K562 (cell line): ENCODE data around the gene DLG4. TPM values are rescaled to one million over a fixed set of nuclear protein-coding genes. Genes with fewer than 3 reads are reported as not detected.
A peak's percentile ranks its signal among the peaks of the same experiment; 100 is the strongest.
"Not testable (repeated sequence)": the region's sequence is repeated elsewhere in the genome, so short reads cannot be mapped to it uniquely, and the experiment has no call there.

ENCODE experiments used
- ATAC-seq: fragments of 200-7000 bp; cut with Tn5 transposase; 3 replicates; pipeline ENCODE4 v1.9.1; 2020; ENCODE audit warnings: moderate library complexity
- BruUV-seq: library from RNA; stranded (reverse); fragments of 400-500 nt; replicated peaks from 2 replicates; lab custom pipeline; 2021; lab: Mats Ljungman, UMichigan
- CTCF ChIA-PET: fragments of 300-600 bp; formaldehyde crosslinking; extraction: SDS; loops from one replicate; lab custom pipeline; 2021; ENCODE audit warnings: low intra/inter-chr PET ratio; lab: Yijun Ruan, JAX
- POLR2A ChIA-PET: fragments of 300-600, 350-650 bp; sonication (Branson Sonifier 250); formaldehyde crosslinking; extraction: SDS; loops from one replicate; lab custom pipeline; 2021; ENCODE audit warnings: antibody characterized with exemption, inconsistent platforms; lab: Yijun Ruan, JAX
- DNase-seq, 4 experiments: peaks; one replicate each; pipeline versions ENCODE4 v3.0.0 to v3.0.0-alpha.2; 2011 to 2018; ENCODE audit warnings: low spot score in 3 of 4, mixed read lengths in 3 of 4; ENCODE audit errors: extremely low read depth in 1 of 4
- FAIRE-seq: peaks from 2 replicates; lab custom pipeline; 2011; peaks lifted over from hg19 to GRCh38; lab: Jason Lieb, UNC
- H2AFZ ChIP-seq: 2 replicates; pipeline ENCODE4 v1.6.0; 2011; ENCODE audit warnings: low read depth, low read length, control low read depth, inconsistent platforms
- H3K27ac ChIP-seq: fragments of 200-600 bp; 3 replicates; pipeline ENCODE4 v1.8.0; 2011; ENCODE audit warnings: low read depth, mild to moderate bottlenecking, control low read depth, inconsistent platforms, low read length, moderate library complexity, mixed read lengths; ENCODE audit errors: extremely low read depth
- H3K27me3 ChIP-seq, 2 experiments: fragments of 300-600 bp in 1 of 2; 2 replicates in 1 of 2; 3 replicates in 1 of 2; pipeline versions ENCODE4 v1.6.0 to v1.8.0; 2011; ENCODE audit warnings: inconsistent platforms in 2 of 2, low read length in 2 of 2, mild to moderate bottlenecking in 1 of 2, mixed read lengths in 1 of 2, moderate library complexity in 1 of 2; ENCODE audit not compliant: control insufficient read depth in 2 of 2, insufficient read depth in 2 of 2
- H3K36me3 ChIP-seq: fragments of 300-600 bp; 3 replicates; pipeline ENCODE4 v1.8.0; 2011; ENCODE audit warnings: mild to moderate bottlenecking, low read length, inconsistent platforms; ENCODE audit not compliant: control insufficient read depth, insufficient read depth
- H3K4me1 ChIP-seq, 2 experiments: fragments of 200-600 bp in 1 of 2; replicated peaks in 1 of 2; 2 replicates in 1 of 2; 3 replicates in 1 of 2; pipeline versions ENCODE4 v1.5.1 to v1.8.0; 2011; ENCODE audit warnings: inconsistent platforms in 2 of 2, low read length in 2 of 2, mild to moderate bottlenecking in 1 of 2, mixed read lengths in 1 of 2, moderate library complexity in 1 of 2; ENCODE audit not compliant: control insufficient read depth in 2 of 2, insufficient read depth in 2 of 2
- H3K4me2 ChIP-seq: 2 replicates; pipeline ENCODE4 v1.6.1; 2011; ENCODE audit warnings: low read length, control low read depth, inconsistent platforms, mixed read lengths; ENCODE audit not compliant: insufficient read depth
- H3K4me3 ChIP-seq: fragments of 200-600 bp; sonication (generic), shearing (Covaris generic); 2 replicates; pipeline ENCODE4 v1.5.1; 2016; ENCODE audit warnings: control low read depth, inconsistent platforms
- H3K79me2 ChIP-seq: fragments of 200-600 bp; 3 replicates; pipeline ENCODE4 v1.8.0; 2011; ENCODE audit warnings: low read length, inconsistent platforms; ENCODE audit not compliant: control insufficient read depth, insufficient read depth
- H3K9ac ChIP-seq, 2 experiments: 2 replicates each; pipeline versions ENCODE4 v1.6.0 to v1.6.1; 2011; ENCODE audit warnings: low read depth in 2 of 2, low read length in 2 of 2, control low read depth in 1 of 2, inconsistent platforms in 1 of 2, mild to moderate bottlenecking in 1 of 2, mixed read lengths in 1 of 2; ENCODE audit not compliant: insufficient read depth in 1 of 2
- H3K9me1 ChIP-seq: one replicate; pipeline ENCODE4 v1.6.0; 2011; ENCODE audit warnings: inconsistent platforms, mild to moderate bottlenecking, low read length, moderate library complexity; ENCODE audit not compliant: control insufficient read depth, insufficient read depth
- H3K9me3 ChIP-seq: replicated peaks from 2 replicates; pipeline ENCODE4 v1.5.1; 2011; ENCODE audit warnings: low read depth, low read length, inconsistent platforms; ENCODE audit not compliant: control insufficient read depth, insufficient read depth
- H4K20me1 ChIP-seq: replicated peaks from 2 replicates; pipeline ENCODE4 v1.6.1; 2011; ENCODE audit warnings: low read length, inconsistent platforms, mixed read lengths; ENCODE audit not compliant: control insufficient read depth, insufficient read depth
- ATF1 ChIP-seq, 2 experiments: fragments of 450-650 bp in 1 of 2; IDR thresholded peaks; 2 replicates each; pipeline ENCODE4 v1.6.1; 2016; ENCODE audit warnings: missing compliant biosample characterization in 1 of 2, missing genetic modification characterization in 1 of 2
- SAP30 ChIP-seq: fragments of 200-600 bp; sonication (generic); IDR thresholded peaks from 2 replicates; pipeline ENCODE4 v1.6.1; 2012; ENCODE audit warnings: borderline replicate concordance, low read depth, mild to moderate bottlenecking, moderate library complexity, low read length, control low read depth, inconsistent platforms; ENCODE audit not compliant: insufficient read depth, poor library complexity, severe bottlenecking
- ZNF121 ChIP-seq: sonication (generic); formaldehyde crosslinking; conservative IDR thresholded peaks from 2 replicates; pipeline ENCODE4 v1.8.0; 2022; ENCODE audit warnings: missing genetic modification reagents
- ZNF551 ChIP-seq: fragments of 250-450 bp; sonication (Bioruptor Pico); IDR thresholded peaks from 2 replicates; pipeline ENCODE4 v1.5.0; 2021; ENCODE audit warnings: mild to moderate bottlenecking, moderate library complexity
- WGBS: fragments of 100-300 bp; shearing (Covaris generic); methylation state at CpG from one replicate; pipeline ENCODE4 v1.1.6; 2016; ENCODE audit warnings: low coverage, mixed read lengths; ENCODE audit not compliant: insufficient coverage; ENCODE audit errors: missing lambda C conversion rate; 5-methylcytosine and 5-hydroxymethylcytosine counted together
- in situ Hi-C: fragments of 300-500 bp; cut with MboI; formaldehyde crosslinking; loops from 4 replicates; pipeline ENCODE4 v1.15.0; 2018; ENCODE audit warnings: inconsistent platforms, mixed read lengths
- intact Hi-C: fragments of 100-400 bp; cut with micrococcal nuclease; formaldehyde crosslinking; loops from 2 replicates; pipeline ENCODE4 v1.14.2; 2022
- polyA plus RNA-seq, 8 experiments: library from polyadenylated mRNA; depleted of rRNA in 4 of 8; stranded (reverse) in 5 of 8; unstranded in 3 of 8; fragments of >200 nt; fragmentation: Nextera tagmentation in 2 of 8; fragmentation: Illumina TruSeq in 1 of 8; extraction: Ambion mirVana in 2 of 8; extraction: Trizol in 1 of 8; gene quantifications; 2 replicates each; pipeline versions ENCODE4 v1.2.1 to v1.2.3, GENCODE V29; 2011 to 2014; ENCODE audit warnings: inconsistent platforms in 1 of 8, missing spikeins in 1 of 8
- total RNA-seq, 7 experiments: library from RNA; depleted of rRNA in 6 of 7; stranded (reverse); fragments of >200 nt in 6 of 7; fragmentation: Illumina TruSeq in 2 of 7; extraction: Trizol in 2 of 7; gene quantifications; 2 replicates each; pipeline versions ENCODE4 v1.2.1 to v1.2.3, GENCODE V29; 2011 to 2021; ENCODE audit warnings: low replicate concordance in 1 of 7
- TF ChIP-seq, protein P1 (sequence below): fragments of 200-400 bp; formaldehyde crosslinking; IDR thresholded peaks from 2 replicates; pipeline ENCODE4 v1.6.1; 2017; ENCODE audit warnings: mild to moderate bottlenecking, low read depth, low read length, moderate library complexity

The DLG4 gene
- total and polyA plus RNA-seq, 9 of the 15 experiments (the other 6 are each of a cell fraction or from before 2014, with no cell fraction given): 0.03 to 12.0 (median 4.1) TPM

DNA sequence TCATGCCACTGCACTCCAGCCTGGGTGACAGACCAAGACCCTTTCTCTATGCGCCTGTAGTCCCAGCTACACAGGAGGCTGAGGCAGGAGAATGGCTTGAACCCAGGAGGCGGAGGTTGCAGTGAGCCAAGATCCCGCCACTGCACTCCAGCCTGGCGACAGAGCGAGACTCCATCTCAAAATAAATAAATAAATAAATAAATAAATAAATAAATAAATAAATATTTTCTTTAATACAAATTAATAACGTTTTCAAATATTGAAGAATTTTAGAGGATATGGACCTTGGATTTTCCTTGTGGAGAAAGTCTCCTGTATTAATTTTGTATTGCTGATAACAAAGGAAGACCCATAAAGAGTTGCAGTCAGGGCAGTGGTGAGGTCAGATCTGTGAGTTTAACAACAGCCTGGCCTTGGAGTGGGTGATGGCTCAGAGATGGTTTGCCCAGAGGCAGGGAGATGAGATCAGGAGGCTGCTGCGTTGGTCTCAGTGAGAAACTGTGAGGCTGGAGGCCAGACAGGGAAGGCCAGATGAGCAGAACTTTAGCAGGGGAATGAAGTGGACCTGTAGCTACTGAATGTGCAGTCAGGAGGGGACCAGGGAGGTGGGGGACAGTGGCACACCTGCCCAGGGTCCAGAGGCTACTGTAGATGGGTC lies 36.1 kb downstream of the DLG4 start (continued):
- TF ChIP-seq, protein P1, sequence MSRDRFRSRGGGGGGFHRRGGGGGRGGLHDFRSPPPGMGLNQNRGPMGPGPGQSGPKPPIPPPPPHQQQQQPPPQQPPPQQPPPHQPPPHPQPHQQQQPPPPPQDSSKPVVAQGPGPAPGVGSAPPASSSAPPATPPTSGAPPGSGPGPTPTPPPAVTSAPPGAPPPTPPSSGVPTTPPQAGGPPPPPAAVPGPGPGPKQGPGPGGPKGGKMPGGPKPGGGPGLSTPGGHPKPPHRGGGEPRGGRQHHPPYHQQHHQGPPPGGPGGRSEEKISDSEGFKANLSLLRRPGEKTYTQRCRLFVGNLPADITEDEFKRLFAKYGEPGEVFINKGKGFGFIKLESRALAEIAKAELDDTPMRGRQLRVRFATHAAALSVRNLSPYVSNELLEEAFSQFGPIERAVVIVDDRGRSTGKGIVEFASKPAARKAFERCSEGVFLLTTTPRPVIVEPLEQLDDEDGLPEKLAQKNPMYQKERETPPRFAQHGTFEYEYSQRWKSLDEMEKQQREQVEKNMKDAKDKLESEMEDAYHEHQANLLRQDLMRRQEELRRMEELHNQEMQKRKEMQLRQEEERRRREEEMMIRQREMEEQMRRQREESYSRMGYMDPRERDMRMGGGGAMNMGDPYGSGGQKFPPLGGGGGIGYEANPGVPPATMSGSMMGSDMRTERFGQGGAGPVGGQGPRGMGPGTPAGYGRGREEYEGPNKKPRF: no peak
- TF ChIP-seq ATF1 (CRISPR knock-in tag; IDR thresholded peaks at IDR 0.05) (no peak), ATF1 (tag; IDR thresholded peaks at IDR 0.05) (no peak), ZNF551 (CRISPR knock-in tag) (no peak), SAP30 (no peak)

DNA sequence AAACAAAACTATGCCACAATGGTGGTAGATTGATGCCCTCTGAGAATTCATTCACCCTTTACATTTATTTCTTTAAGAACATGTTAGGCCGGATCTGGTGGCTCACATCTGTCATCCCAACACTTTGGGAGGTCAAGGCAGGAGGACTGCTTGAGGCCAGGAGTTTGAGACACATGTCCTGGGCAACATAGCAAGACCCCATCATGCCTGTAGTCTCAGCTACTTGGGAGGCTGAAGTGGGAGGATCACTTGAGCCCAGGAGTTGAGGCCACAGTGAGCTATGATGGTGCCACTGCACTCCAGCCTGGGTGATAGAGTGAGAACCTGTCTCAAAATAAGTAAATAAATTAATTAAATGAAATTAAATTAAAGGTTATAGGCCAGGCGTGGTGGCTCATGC lies 37.5 kb downstream of the DLG4 start:
- H3K27ac ChIP-seq, H3K9me1 ChIP-seq, H2AFZ ChIP-seq, H3K27me3 ChIP-seq, BruUV-seq, H3K79me2 ChIP-seq, intact Hi-C loops: not testable (repeated sequence)
- peak; percentile 46; the same call in 1 of the 2 replicates for TF ChIP-seq ZNF121 (CRISPR knock-in tag)
- TF ChIP-seq, all 486 proteins: peak for 1; not testable (repeated sequence) for 485
- CTCF ChIA-PET, FAIRE-seq, H3K4me2 ChIP-seq, in situ Hi-C loops, H3K4me3 ChIP-seq, H3K9me3 ChIP-seq, H3K9ac ChIP-seq, H3K36me3 ChIP-seq, ATAC-seq, DNase-seq, POLR2A ChIA-PET, H4K20me1 ChIP-seq: not testable (repeated sequence)
- H3K4me1 ChIP-seq: peaks cover 3 to 13% of the 10 kb centered on the region in 2 experiments; a peak in 3 of 5 replicates
- WGBS: 8% methylated on average over 1 of the region's 2 CpGs
